ENCODE measurements around the gene RIGI. TPM values are rescaled to one million over a fixed set of nuclear protein-coding genes. Genes with fewer than 3 reads are reported as not detected.

RIGI gene
- total and polyA plus RNA-seq, 8 donors: 1.7 to 14.9 (median 3.5) TPM

DNA sequence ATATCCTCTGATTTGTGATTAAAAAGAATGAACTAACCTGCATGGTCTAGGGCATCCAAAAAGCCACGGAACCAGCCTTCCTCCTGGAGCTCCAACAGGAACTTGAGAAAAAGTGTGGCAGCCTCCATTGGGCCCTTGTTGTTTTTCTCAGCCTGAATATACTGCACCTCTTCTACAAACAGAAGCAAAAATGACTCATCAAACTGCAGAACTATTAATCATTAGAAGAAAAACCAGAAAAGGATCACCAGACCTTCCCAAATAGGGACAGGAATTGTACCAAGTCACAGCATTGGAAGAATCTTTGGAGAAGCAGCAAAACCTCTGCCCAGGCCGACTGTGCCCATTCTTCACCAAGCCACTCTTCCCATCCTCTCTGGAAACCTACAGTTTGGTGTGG is 25.2 kb downstream of the RIGI start:
- TF ChIP-seq EP300 (IDR thresholded peaks at IDR 0.05) (no peak), POLR2A (IDR thresholded peaks at IDR 0.05) (no peak), POLR2AphosphoS5 (IDR thresholded peaks at IDR 0.05) (no peak)
- TF ChIP-seq, protein P1, sequence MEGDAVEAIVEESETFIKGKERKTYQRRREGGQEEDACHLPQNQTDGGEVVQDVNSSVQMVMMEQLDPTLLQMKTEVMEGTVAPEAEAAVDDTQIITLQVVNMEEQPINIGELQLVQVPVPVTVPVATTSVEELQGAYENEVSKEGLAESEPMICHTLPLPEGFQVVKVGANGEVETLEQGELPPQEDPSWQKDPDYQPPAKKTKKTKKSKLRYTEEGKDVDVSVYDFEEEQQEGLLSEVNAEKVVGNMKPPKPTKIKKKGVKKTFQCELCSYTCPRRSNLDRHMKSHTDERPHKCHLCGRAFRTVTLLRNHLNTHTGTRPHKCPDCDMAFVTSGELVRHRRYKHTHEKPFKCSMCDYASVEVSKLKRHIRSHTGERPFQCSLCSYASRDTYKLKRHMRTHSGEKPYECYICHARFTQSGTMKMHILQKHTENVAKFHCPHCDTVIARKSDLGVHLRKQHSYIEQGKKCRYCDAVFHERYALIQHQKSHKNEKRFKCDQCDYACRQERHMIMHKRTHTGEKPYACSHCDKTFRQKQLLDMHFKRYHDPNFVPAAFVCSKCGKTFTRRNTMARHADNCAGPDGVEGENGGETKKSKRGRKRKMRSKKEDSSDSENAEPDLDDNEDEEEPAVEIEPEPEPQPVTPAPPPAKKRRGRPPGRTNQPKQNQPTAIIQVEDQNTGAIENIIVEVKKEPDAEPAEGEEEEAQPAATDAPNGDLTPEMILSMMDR (IDR thresholded peaks at IDR 0.05): no peak
- H3K36me3 ChIP-seq: peaks cover 2 to 54% (median 37%) of the 10 kb centered on the region in 4 donors
- intact Hi-C loops (cut with DNase I; ENCODE audit: low total_unique reads): no loop called here
- H3K27ac ChIP-seq: no peak overlapping the region
- H3K9me3 ChIP-seq: no peaks in the 10 kb centered on the region
- no peaks in the 10 kb centered on the region for H3K4me1 ChIP-seq
- 71 to 95% (median 86%) methylated on average over 2 of the region's 2 CpGs for WGBS, 5 donors
- H3K4me3 ChIP-seq: no peak overlapping the region
- DNase-seq: no peak
- no peaks in the 10 kb centered on the region for H3K27me3 ChIP-seq

DNA sequence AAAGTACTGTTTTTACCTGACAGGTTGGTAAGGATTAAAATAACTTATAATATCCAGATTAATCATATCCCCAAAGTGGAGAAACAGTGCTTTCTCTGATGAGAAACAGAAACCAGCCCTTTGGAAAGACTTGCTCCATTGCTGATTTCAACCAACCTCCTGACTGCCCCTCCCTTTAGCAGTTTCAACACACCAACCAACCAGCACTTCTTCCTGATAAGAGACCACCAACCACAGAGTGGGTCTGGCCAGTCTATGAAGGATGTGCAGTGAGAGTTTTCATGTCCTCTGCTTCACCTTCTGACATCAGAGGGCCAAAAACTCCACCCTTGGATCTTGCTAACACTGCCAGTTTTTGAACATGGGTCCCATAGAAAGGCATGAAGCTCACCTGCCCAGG is 28.1 kb downstream of the RIGI start:
- no peak for DNase-seq
- no peak for TF ChIP-seq POLR2AphosphoS5 (IDR thresholded peaks at IDR 0.05)
- TF ChIP-seq EP300 (IDR thresholded peaks at IDR 0.05): no peak
- TF ChIP-seq, protein P1 (IDR thresholded peaks at IDR 0.05): no peak
- no peak for TF ChIP-seq POLR2A (IDR thresholded peaks at IDR 0.05)
- H3K4me1 ChIP-seq: no peaks in the 10 kb centered on the region
- no peaks in the 10 kb centered on the region for H3K27me3 ChIP-seq
- intact Hi-C loops (cut with DNase I; ENCODE audit: low total_unique reads): no loop called here
- no peaks in the 10 kb centered on the region for H3K9me3 ChIP-seq
- no peak overlapping the region for H3K27ac ChIP-seq
- peaks cover 2 to 69% (median 46%) of the 10 kb centered on the region in 4 donors for H3K36me3 ChIP-seq
- H3K4me3 ChIP-seq: no peak overlapping the region

DNA sequence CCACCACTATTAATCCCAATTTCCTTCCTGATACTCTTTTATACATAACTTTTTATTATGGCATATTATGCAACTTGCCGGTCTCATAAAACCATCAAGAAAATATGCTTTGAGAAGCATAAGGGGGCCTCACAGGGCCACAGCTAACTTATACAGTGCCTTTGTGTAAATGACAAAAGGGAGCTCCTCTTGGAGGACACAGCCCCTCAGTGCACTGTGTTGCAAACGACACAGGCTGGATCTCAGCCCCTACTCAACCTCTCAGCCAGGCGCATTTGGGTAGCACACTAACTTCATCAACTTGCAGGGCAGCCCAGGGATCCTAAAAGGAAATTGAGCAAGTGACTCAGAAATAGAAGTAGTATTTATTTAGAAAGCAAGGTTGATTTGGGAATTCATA is 35.4 kb downstream of the RIGI start:
- no peak overlapping the region for H3K27ac ChIP-seq
- no peak overlapping the region for H3K4me3 ChIP-seq
- no peaks in the 10 kb centered on the region for H3K27me3 ChIP-seq
- H3K36me3 ChIP-seq: peaks cover 29 to 89% (median 72%) of the 10 kb centered on the region in 4 donors
- DNase-seq: no peak
- no peaks in the 10 kb centered on the region for H3K9me3 ChIP-seq
- no peaks in the 10 kb centered on the region for H3K4me1 ChIP-seq
- TF ChIP-seq EP300 (IDR thresholded peaks at IDR 0.05): no peak
- no peak for TF ChIP-seq POLR2A (IDR thresholded peaks at IDR 0.05)
- no peak for TF ChIP-seq POLR2AphosphoS5 (IDR thresholded peaks at IDR 0.05)
- TF ChIP-seq, protein P1 (IDR thresholded peaks at IDR 0.05): no peak
- intact Hi-C loops (cut with DNase I; ENCODE audit: low total_unique reads): no loop called here
- 77 to 85% (median 80%) methylated on average over 3 of the region's 3 CpGs for WGBS, 5 donors

DNA sequence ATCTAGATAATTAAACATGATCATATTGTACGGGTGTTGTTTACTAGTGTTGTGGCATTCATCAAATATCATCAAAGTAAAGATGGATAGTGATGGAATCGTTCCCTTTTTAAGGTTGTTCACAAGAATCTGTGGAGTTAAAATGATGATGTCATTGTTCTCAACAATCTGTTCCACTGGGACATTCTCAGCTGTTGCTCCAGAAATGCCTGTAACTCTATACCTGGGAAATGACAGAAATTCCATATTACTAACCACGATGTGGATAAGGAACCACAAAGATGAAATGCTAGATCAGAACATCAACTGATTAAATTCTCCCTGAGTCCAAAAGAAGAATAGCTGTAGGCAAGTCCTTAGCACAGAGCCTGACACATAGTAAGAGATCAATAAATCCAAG is 38.0 kb downstream of the RIGI start:
- no peaks in the 10 kb centered on the region for H3K9me3 ChIP-seq
- no peak overlapping the region for H3K27ac ChIP-seq
- no peaks in the 10 kb centered on the region for H3K27me3 ChIP-seq
- 59 to 89% (median 83%) methylated on average over 3 of the region's 3 CpGs for WGBS, 5 donors
- peaks cover 43 to 97% (median 91%) of the 10 kb centered on the region in 4 donors for H3K36me3 ChIP-seq
- no peak for DNase-seq
- TF ChIP-seq, protein P1 (IDR thresholded peaks at IDR 0.05): no peak
- TF ChIP-seq POLR2AphosphoS5 (IDR thresholded peaks at IDR 0.05) (no peak), POLR2A (IDR thresholded peaks at IDR 0.05) (no peak), EP300 (IDR thresholded peaks at IDR 0.05) (no peak)
- no peak overlapping the region for H3K4me3 ChIP-seq
- intact Hi-C loops (cut with DNase I; ENCODE audit: low total_unique reads): no loop called here
- no peaks in the 10 kb centered on the region for H3K4me1 ChIP-seq
